HUES6 (cell line): ENCODE data around the gene OTUD5.

Experiments used
- H3K27ac ChIP-seq: 2 replicates; pipeline ENCODE4 v1.7.0; 2013; ENCODE audit warnings: low read depth, mild to moderate bottlenecking, low read length, inconsistent platforms
- H3K27me3 ChIP-seq: 2 replicates; pipeline ENCODE4 v1.6.1; 2013; ENCODE audit warnings: low read length; ENCODE audit not compliant: control insufficient read depth, insufficient read depth
- H3K36me3 ChIP-seq: 2 replicates; pipeline ENCODE4 v1.6.1; 2013; ENCODE audit warnings: low read length; ENCODE audit not compliant: control insufficient read depth, insufficient read depth
- H3K4me1 ChIP-seq: 2 replicates; pipeline ENCODE4 v1.6.1; 2013; ENCODE audit warnings: low read length; ENCODE audit not compliant: control insufficient read depth, insufficient read depth
- H3K4me3 ChIP-seq: 2 replicates; pipeline ENCODE4 v1.5.1; 2013; ENCODE audit warnings: low read depth, low read length
- H3K9ac ChIP-seq: one replicate; pipeline ENCODE4 v1.6.1; 2013; ENCODE audit warnings: mild to moderate bottlenecking, low read length
- H3K9me3 ChIP-seq: 2 replicates; pipeline ENCODE4 v1.6.1; 2013; ENCODE audit warnings: low read depth, low read length; ENCODE audit not compliant: control insufficient read depth, insufficient read depth

OTUD5 gene

DNA sequence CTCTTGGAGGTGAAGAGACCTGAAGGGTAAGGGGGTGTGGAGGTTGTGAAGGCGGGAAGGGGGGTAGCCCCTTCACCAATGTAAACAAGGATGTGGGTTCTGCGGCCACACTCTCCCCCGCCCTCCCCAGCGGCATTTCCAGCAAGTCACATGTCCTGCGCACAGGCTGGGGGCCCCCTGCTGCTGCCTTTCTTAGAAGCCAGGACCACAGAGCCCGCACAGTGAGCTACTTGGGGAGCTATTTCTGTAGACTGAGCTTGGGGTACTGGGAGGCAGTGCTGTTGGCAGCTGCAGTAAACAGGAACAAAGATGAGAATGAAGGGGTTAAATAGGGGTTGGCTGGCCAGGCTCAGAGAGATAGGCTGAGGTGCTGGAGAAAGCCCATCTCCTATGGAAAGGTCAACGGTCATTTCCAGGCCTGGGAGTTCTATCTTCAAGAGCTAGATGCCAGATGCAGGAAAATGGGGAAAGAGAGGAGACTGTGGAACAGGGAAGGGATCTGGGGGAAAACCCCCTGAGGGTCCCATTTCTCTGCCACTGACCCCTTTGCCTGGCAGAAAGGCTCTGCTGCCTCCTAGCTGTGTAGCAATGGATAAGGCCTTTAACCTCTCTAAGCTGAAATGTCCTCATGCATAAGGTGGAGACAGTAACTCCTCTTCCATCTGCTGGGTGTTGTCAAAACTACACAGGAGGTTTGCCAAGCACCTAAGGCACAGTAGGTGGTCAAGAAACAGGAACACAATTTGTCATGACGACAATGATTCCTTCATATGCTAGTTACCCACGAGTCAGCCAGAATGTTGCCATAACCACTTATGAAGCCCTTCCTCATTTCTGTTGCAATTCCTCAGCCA lies 20.1 kb downstream of the OTUD5 start:
- H3K9ac ChIP-seq, result peak overlapping the region; percentile 24
- H3K4me3 ChIP-seq, result peak overlapping the region; percentile 8; the same call in 1 of the 2 replicates
- H3K27me3 ChIP-seq, result no peaks in the 10 kb centered on the region

DNA sequence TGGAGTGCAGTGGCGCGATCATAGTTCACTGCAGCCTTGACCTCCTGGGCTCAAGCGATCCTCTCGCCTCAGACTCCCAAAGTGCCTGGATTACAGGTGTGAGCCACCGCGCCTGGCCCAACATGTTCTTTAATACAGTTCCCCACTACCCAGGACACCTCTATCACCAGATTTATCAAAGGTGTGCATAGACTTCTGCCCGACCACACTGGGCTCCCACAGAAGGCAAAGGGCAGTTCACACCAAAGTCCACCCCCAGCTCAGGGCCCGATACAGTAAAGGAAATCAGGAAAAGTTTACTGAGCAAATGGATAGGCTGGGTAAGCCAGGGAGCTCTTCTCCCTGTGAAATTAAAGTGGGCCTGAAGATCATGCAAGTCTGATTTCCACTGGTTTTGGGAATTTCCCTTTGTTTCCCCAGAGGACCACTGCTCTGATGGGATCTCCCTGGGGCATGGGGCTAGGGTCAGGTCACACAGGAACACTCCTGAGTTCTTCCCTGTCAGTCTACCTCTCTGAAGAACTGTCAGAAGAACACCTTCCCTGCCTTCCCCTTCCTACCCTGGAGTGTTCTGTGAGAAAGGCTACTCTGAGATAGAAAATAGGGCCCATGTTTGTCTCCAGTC lies 20.9 kb downstream of the OTUD5 start:
- Histone ChIP-seq H3K9ac (peak overlapping the region; percentile 24), H3K4me3 (peak overlapping the region; percentile 8; the same call in 1 of the 2 replicates), H3K36me3 (peaks cover 56% of the 10 kb centered on the region), H3K27me3 (no peaks in the 10 kb centered on the region), H3K9me3 (peaks cover 4% of the 10 kb centered on the region; the same call in 1 of the 2 replicates), H3K4me1 (peaks cover 27% of the 10 kb centered on the region), H3K27ac (peak overlapping the region; percentile 56)

More for the DNA sequence above, 20.1 kb downstream of the OTUD5 start:
- Histone ChIP-seq H3K4me1 (peaks cover 32% of the 10 kb centered on the region), H3K9me3 (peaks cover 4% of the 10 kb centered on the region; the same call in 1 of the 2 replicates), H3K36me3 (peaks cover 59% of the 10 kb centered on the region), H3K27ac (peak overlapping the region; percentile 56)

DNA sequence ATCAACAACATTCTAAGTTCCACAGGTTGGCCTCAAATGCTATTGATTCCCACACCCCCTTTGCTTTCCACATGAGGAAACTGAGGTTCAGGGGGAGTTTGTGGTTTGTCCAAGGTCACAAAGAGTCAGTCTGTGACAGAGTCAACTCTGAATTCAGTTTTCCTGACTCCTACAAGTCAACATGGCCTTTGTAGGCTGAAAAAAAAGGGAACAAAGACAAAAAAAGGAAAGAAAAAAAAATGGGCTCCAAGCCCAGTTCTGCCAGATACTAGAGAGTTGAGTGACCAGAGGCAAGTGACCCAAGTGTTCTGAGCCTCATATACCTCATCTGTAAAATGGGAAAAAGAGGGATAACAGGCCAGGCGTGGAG lies 22.1 kb downstream of the OTUD5 start:
- H3K4me3 ChIP-seq, result no peak overlapping the region
- peaks cover 4% of the 10 kb centered on the region; the same call in 1 of the 2 replicates for H3K9me3 ChIP-seq
- no peak overlapping the region for H3K9ac ChIP-seq
- no peaks in the 10 kb centered on the region for H3K27me3 ChIP-seq
- H3K27ac ChIP-seq, result no peak overlapping the region
- peaks cover 20% of the 10 kb centered on the region for H3K4me1 ChIP-seq
- H3K36me3 ChIP-seq, result peaks cover 59% of the 10 kb centered on the region

DNA sequence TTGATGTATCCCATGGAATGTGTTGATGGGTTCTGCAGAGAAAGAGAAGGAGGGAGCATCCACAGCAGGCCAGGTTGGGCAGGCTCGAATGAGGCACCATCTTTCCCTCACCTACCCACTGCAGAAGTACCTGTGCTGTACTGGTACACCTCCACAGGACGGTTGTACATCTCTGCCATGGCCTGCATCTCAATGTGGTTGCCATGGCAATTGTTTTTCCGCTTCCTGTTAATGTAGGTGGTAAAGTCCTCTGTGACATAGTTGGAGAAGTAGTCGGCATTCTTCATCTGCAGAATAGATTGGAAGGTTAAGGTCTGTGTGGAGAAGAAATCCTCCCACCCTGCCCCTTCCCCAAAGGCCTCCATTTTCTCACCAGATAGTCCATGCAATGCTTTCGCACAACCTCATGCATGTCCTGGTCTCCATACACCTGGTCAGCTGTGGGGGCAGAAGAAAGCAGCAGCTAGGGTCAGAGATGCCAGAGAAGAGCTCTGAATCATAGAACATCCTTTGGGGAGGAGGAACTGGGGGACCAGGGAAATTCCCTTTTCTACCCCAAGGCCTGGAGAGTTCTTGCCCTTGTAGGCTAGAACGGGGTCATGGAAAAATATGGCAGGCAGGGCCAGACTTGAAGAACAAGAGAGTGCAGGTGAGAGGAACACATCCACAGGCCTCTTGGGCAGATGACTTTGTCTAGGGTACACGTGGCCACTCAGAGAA lies 22.7 kb downstream of the OTUD5 start:
- Histone ChIP-seq H3K4me3 (no peak overlapping the region), H3K4me1 (peaks cover 20% of the 10 kb centered on the region), H3K36me3 (peaks cover 57% of the 10 kb centered on the region), H3K9ac (no peak overlapping the region), H3K27ac (no peak overlapping the region), H3K9me3 (peaks cover 4% of the 10 kb centered on the region; the same call in 1 of the 2 replicates), H3K27me3 (no peaks in the 10 kb centered on the region)

DNA sequence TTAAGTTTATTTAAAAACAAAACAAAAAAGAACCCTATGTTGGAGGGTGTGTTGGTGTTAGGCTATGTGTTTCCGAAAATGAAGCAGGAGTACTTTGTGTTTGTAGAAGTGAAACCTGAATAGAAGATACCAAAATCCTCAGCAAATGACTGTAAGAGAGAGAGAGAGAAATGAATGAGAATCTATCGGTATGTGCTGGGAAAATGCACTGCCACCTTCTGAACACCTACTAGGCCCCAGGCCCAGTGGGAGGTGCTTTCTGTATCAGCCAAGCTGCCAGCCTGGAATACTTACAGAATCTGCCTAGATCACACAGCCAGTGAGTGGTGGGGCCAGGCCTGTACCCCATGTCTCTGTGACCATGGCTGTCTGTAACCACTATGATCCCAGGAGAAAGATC lies 23.6 kb downstream of the OTUD5 start:
- Histone ChIP-seq H3K4me1 (peaks cover 21% of the 10 kb centered on the region), H3K27ac (no peak overlapping the region), H3K27me3 (no peaks in the 10 kb centered on the region), H3K36me3 (peaks cover 49% of the 10 kb centered on the region), H3K9me3 (peaks cover 4% of the 10 kb centered on the region; the same call in 1 of the 2 replicates), H3K4me3 (no peak overlapping the region), H3K9ac (no peak overlapping the region)

DNA sequence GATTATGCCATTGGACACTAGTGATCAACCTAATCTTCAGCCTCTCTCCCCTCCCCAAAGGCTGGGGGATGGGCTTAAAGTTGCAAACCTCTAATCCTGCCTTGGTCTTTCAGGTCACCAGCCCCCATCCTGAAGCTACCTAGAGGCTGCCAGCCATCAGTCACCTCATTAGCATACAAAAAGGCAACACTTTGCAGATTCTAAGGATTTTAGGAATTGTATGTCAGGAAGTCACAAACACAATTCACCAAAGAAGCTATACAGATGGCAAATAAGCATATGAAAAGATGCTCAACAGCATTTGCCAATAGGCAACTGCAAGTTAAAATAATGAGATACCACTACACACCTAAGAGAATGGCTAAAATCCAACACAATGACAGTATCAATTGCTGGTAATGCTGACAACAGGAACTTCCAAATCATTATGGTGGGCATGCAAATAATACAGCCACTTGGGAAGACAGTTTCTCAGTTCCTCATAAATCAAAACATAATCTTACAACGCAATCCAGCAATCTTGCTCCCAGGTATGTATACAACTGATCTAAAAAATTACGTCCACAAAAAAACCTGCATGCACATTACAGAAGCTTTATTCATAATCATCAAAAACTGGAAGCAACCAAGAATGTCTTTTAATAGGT lies 29.5 kb downstream of the OTUD5 start:
- peaks cover 25% of the 10 kb centered on the region for H3K4me1 ChIP-seq
- no peaks in the 10 kb centered on the region for H3K27me3 ChIP-seq
- H3K27ac ChIP-seq, result peak overlapping the region; percentile 92
- H3K36me3 ChIP-seq, result peaks cover 42% of the 10 kb centered on the region
- H3K9me3 ChIP-seq, result peaks cover 4% of the 10 kb centered on the region; the same call in 1 of the 2 replicates
- peak overlapping the region; percentile 75 for H3K9ac ChIP-seq
- peak overlapping the region; percentile 34 for H3K4me3 ChIP-seq

DNA sequence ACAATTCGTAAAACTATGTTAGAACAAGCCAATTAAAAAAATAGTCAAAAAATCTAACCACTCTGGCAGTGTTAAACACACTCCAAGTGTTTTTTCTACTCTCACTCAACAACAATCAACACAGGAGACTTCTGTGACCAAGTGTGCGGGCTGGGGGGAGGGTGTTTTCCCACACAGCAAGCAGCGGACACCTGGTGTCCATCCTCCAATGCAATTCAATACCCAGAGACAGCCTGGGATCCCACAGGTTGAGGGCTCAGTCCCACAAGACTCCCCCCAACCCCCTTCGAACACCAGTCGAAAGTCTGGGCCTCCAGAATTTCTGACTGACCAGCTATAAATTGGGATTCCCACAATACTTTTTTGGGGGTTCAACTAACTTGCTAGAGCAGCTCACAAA lies 30.3 kb downstream of the OTUD5 start:
- peaks cover 27% of the 10 kb centered on the region for H3K4me1 ChIP-seq
- peaks cover 46% of the 10 kb centered on the region for H3K36me3 ChIP-seq
- H3K4me3 ChIP-seq, result peak overlapping the region; percentile 34
- no peaks in the 10 kb centered on the region for H3K27me3 ChIP-seq
- peak overlapping the region; percentile 92 for H3K27ac ChIP-seq
- peaks cover 4% of the 10 kb centered on the region; the same call in 1 of the 2 replicates for H3K9me3 ChIP-seq
- peak overlapping the region; percentile 75 for H3K9ac ChIP-seq

DNA sequence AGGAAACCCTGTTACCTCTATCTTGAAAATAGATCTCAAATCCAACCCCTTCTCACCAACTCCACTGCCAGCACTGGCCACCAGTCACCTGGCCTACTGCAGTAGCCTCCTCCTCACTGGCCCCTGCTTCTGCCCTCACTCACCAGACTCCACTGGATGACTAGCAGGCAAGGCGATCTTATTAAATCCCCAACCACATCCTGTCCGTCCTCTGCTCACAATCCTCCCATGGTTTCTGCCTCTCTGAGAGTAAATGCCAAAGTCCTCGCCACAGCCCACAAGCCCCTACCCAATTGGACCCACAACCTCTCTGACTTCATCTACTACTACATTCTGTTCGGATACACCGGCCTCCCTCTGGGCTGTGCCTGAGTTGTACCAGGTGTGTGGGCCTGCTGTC lies 33.1 kb downstream of the OTUD5 start:
- H3K9ac ChIP-seq, result no peak overlapping the region
- H3K27ac ChIP-seq, result no peak overlapping the region
- H3K36me3 ChIP-seq, result peaks cover 35% of the 10 kb centered on the region
- H3K9me3 ChIP-seq, result peaks cover 4% of the 10 kb centered on the region; the same call in 1 of the 2 replicates
- H3K4me3 ChIP-seq, result no peak overlapping the region
- no peaks in the 10 kb centered on the region for H3K27me3 ChIP-seq
- peaks cover 51% of the 10 kb centered on the region for H3K4me1 ChIP-seq

DNA sequence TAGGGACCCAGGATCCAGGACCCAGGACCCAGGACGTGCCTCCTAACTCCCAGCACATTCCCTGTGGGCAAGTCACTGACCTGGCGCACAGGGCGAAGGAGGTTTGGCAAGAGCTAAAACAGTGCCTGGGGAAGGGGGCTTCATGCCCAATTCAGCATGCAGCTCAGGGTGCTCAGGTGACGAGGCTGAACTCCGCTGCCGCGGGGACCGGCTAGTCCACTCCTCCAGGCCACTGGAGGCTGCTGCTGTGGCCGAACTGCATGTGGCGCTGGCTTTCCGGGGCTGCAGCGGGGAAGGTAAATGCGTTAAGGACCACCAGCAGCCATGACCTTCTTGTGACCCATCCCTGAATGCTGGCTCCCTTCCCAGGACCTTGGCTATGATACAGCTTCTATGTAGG lies 33.6 kb downstream of the OTUD5 start:
- Histone ChIP-seq H3K4me3 (no peak overlapping the region), H3K36me3 (peaks cover 35% of the 10 kb centered on the region), H3K9ac (no peak overlapping the region), H3K9me3 (peaks cover 4% of the 10 kb centered on the region; the same call in 1 of the 2 replicates), H3K27ac (no peak overlapping the region; the same call in 1 of the 2 replicates), H3K4me1 (peaks cover 50% of the 10 kb centered on the region), H3K27me3 (no peaks in the 10 kb centered on the region)

DNA sequence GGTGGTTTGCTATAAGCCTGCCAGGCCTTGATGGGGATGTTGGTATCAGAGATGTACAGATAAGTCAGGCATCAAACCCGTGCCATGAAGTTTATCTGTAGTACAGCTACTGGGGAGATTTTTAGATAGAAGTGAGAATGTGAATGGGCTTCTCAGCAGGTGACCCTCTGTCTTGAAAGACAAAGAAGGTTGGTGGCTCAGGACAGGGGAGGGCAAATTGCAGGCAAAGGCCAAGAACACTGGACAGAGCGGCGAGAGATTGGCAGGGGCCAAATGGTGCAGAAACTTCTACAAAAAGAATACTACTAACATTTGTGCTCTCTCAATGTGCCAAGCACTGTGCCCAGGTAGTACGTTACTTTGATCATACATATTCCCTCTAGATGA lies 36.7 kb downstream of the OTUD5 start:
- Histone ChIP-seq H3K4me3 (peak overlapping the region; percentile 79), H3K27ac (peak overlapping the region; percentile 27; the same call in 1 of the 2 replicates)

More for the DNA sequence above, 36.7 kb downstream of the OTUD5 start:
- Histone ChIP-seq H3K9ac (peak overlapping the region; percentile 86), H3K4me1 (peaks cover 31% of the 10 kb centered on the region), H3K9me3 (peaks cover 4% of the 10 kb centered on the region; the same call in 1 of the 2 replicates), H3K27me3 (no peaks in the 10 kb centered on the region), H3K36me3 (peaks cover 55% of the 10 kb centered on the region)
